Measurements from ENCODE around the gene PECR.

GRCh38 chr2:216052420-216052819 is 29.2 kb downstream of the PECR start:
- no peak for TF ChIP-seq CTCF (IDR thresholded peaks at IDR 0.05)
- no peak for TF ChIP-seq POLR2A (IDR thresholded peaks at IDR 0.05)

All from Peyer's patch (tissue), 4 donors.